IMR-90 (cell line): Measurements from ENCODE around the gene ABCC4. TPM values are rescaled to one million over a fixed set of nuclear protein-coding genes. Genes with fewer than 3 reads are reported as not detected.

Experiments
- ATAC-seq: fragments of 200-7000 bp; cut with Tn5 transposase; 2 replicates; pipeline ENCODE4 v1.9.1; 2020; ENCODE audit warnings: low read depth, mild to moderate bottlenecking, moderate library complexity
- BruUV-seq: library from RNA; stranded (reverse); fragments of 400-500 nt; replicated peaks from 2 replicates; lab custom pipeline; 2021; lab: Mats Ljungman, UMichigan
- CTCF ChIA-PET: fragments of 300-600 bp; formaldehyde crosslinking; extraction: SDS; loops from one replicate; lab custom pipeline; 2021; ENCODE audit warnings: antibody characterized with exemption; lab: Yijun Ruan, JAX
- POLR2A ChIA-PET: fragments of 300-600 bp; sonication (Branson Sonifier 250); formaldehyde crosslinking; loops from one replicate; lab custom pipeline; 2022; ENCODE audit warnings: antibody characterized with exemption; ENCODE audit not compliant: unreplicated experiment; lab: Charles Lee
- DNase-seq: peaks from one replicate; pipeline ENCODE4 v3.0.0; 2013
- H2AFZ ChIP-seq: replicated peaks from 2 replicates; pipeline ENCODE3; 2013; ENCODE audit warnings: low read length, mild to moderate bottlenecking; ENCODE audit not compliant: poor library complexity
- H2AK5ac ChIP-seq: 2 replicates; pipeline ENCODE4 v1.6.1; 2013; ENCODE audit warnings: low read depth, low read length, inconsistent platforms
- H2AK9ac ChIP-seq: replicated peaks from 2 replicates; pipeline ENCODE3; 2013; ENCODE audit warnings: mild to moderate bottlenecking, low read depth, low read length, moderate library complexity; ENCODE audit not compliant: poor library complexity
- H2BK120ac ChIP-seq: 2 replicates; pipeline ENCODE4 v1.6.1; 2013; ENCODE audit warnings: low read depth, low read length, inconsistent platforms
- H2BK15ac ChIP-seq: 3 replicates; pipeline ENCODE4 v1.6.1; 2013; ENCODE audit warnings: low read depth, low read length, inconsistent platforms
- H2BK20ac ChIP-seq: 2 replicates; pipeline ENCODE4 v1.6.1; 2013; ENCODE audit warnings: low read depth, mild to moderate bottlenecking, inconsistent platforms, low read length, moderate library complexity
- H2BK5ac ChIP-seq: 2 replicates; pipeline ENCODE4 v1.6.1; 2013; ENCODE audit warnings: mild to moderate bottlenecking, low read depth, low read length, inconsistent platforms; ENCODE audit not compliant: poor library complexity, severe bottlenecking
- H3K14ac ChIP-seq: replicated peaks from 2 replicates; pipeline ENCODE4 v1.6.1; 2013; ENCODE audit warnings: low read depth, low read length, inconsistent platforms
- H3K18ac ChIP-seq: 2 replicates; pipeline ENCODE4 v1.6.1; 2013; ENCODE audit warnings: low read depth, low read length, control low read depth
- H3K23ac ChIP-seq: 2 replicates; pipeline ENCODE4 v1.6.1; 2013; ENCODE audit warnings: low read depth, low read length, inconsistent platforms
- H3K27ac ChIP-seq: 2 replicates; pipeline ENCODE4 v1.5.1; 2013; ENCODE audit warnings: mild to moderate bottlenecking, control low read depth, low read length; ENCODE audit not compliant: insufficient read depth
- H3K27me3 ChIP-seq: 2 replicates; pipeline ENCODE4 v1.6.1; 2013; ENCODE audit warnings: low read length; ENCODE audit not compliant: control insufficient read depth, insufficient read depth
- H3K36me3 ChIP-seq: 2 replicates; pipeline ENCODE4 v1.6.1; 2013; ENCODE audit warnings: low read length, mixed read lengths; ENCODE audit not compliant: control insufficient read depth, insufficient read depth
- H3K4ac ChIP-seq: 2 replicates; pipeline ENCODE4 v1.6.1; 2013; ENCODE audit warnings: low read depth, low read length, inconsistent platforms
- H3K4me1 ChIP-seq: 2 replicates; pipeline ENCODE4 v1.6.1; 2013; ENCODE audit warnings: low read length, mixed read lengths; ENCODE audit not compliant: control insufficient read depth, insufficient read depth
- H3K4me2 ChIP-seq: 2 replicates; pipeline ENCODE4 v1.6.1; 2013; ENCODE audit warnings: low read depth, mild to moderate bottlenecking, control low read depth, low read length, moderate library complexity
- H3K4me3 ChIP-seq: 2 replicates; pipeline ENCODE4 v1.5.1; 2013; ENCODE audit warnings: low read depth, mild to moderate bottlenecking, control low read depth, low read length, moderate library complexity; ENCODE audit not compliant: insufficient read depth
- H3K56ac ChIP-seq: 2 replicates; pipeline ENCODE4 v1.6.1; 2013; ENCODE audit warnings: low read length, inconsistent platforms; ENCODE audit not compliant: insufficient read depth; ENCODE audit errors: extremely low read depth
- H3K79me1 ChIP-seq, 2 experiments: 2 replicates each; pipeline ENCODE4 v1.6.1; 2013; ENCODE audit warnings: low read length in 2 of 2, inconsistent platforms in 1 of 2, low read depth in 1 of 2
- H3K9ac ChIP-seq: 2 replicates; pipeline ENCODE4 v1.6.1; 2013; ENCODE audit warnings: low read depth, low read length, control low read depth
- H3K9me1 ChIP-seq: 2 replicates; pipeline ENCODE4 v1.6.1; 2013; ENCODE audit warnings: low read length, inconsistent platforms; ENCODE audit not compliant: insufficient read depth
- H3K9me3 ChIP-seq: 2 replicates; pipeline ENCODE4 v1.6.1; 2013; ENCODE audit warnings: low read length; ENCODE audit not compliant: control insufficient read depth, insufficient read depth
- H4K20me1 ChIP-seq: 2 replicates; pipeline ENCODE4 v1.6.1; 2013; ENCODE audit warnings: low read length, inconsistent platforms; ENCODE audit not compliant: insufficient read depth
- H4K5ac ChIP-seq: 2 replicates; pipeline ENCODE4 v1.6.1; 2013; ENCODE audit warnings: mild to moderate bottlenecking, low read depth, low read length, control low read depth
- H4K8ac ChIP-seq, 2 experiments: 2 replicates each; pipeline ENCODE4 v1.6.1; 2013; ENCODE audit warnings: low read depth in 2 of 2, low read length in 2 of 2, control low read depth in 1 of 2, inconsistent platforms in 1 of 2
- H4K91ac ChIP-seq: 2 replicates; pipeline ENCODE4 v1.6.1; 2013; ENCODE audit warnings: low read depth, low read length, inconsistent platforms; ENCODE audit not compliant: insufficient read depth
- BHLHE40 ChIP-seq: fragments of 150-350 bp; IDR thresholded peaks from 2 replicates; pipeline ENCODE4 v1.6.1; 2016; ENCODE audit warnings: mild to moderate bottlenecking, low read depth, low read length
- CHD1 ChIP-seq: IDR thresholded peaks from 2 replicates; pipeline ENCODE4 v1.6.1; 2012; ENCODE audit warnings: low read depth, low read length, improper control_type of control experiment
- CTCF ChIP-seq: conservative IDR thresholded peaks from 2 replicates; pipeline ENCODE4 v1.5.1; 2012; ENCODE audit warnings: mild to moderate bottlenecking, low read depth, low read length, improper control_type of control experiment
- FOS ChIP-seq: fragments of 150-350 bp; IDR thresholded peaks from 2 replicates; pipeline ENCODE4 v1.6.1; 2016; ENCODE audit warnings: low read depth, low read length
- MAFK ChIP-seq: IDR thresholded peaks from 2 replicates; pipeline ENCODE4 v1.6.1; 2012; ENCODE audit warnings: low read depth, low read length, improper control_type of control experiment
- MAZ ChIP-seq: IDR thresholded peaks from 2 replicates; pipeline ENCODE4 v1.6.1; 2012; ENCODE audit warnings: low read depth, mild to moderate bottlenecking, low read length, improper control_type of control experiment, moderate library complexity, borderline replicate concordance
- POLR2A ChIP-seq: IDR thresholded peaks from 2 replicates; pipeline ENCODE4 v1.6.1; 2012; ENCODE audit warnings: mild to moderate bottlenecking, low read depth, low read length
- RCOR1 ChIP-seq: IDR thresholded peaks from 2 replicates; pipeline ENCODE4 v1.6.1; 2012; ENCODE audit warnings: mild to moderate bottlenecking, low read length, improper control_type of control experiment; ENCODE audit not compliant: insufficient replicate concordance
- RFX5 ChIP-seq: IDR thresholded peaks from 2 replicates; pipeline ENCODE4 v1.8.0; 2012; ENCODE audit warnings: low read depth, mild to moderate bottlenecking, low read length, moderate library complexity
- whole genome bisulfite sequencing, 2 experiments: methylation state at CpG; one replicate each; pipeline versions ENCODE4 v1.1.5 to v1.1.7; 2013; ENCODE audit warnings: missing lambda C conversion rate in 2 of 2; ENCODE audit not compliant: insufficient read length in 1 of 2; ENCODE audit errors: extremely low coverage in 2 of 2; 5-methylcytosine and 5-hydroxymethylcytosine counted together
- dilution Hi-C: fragments of 300-500 bp; cut with HindIII; formaldehyde crosslinking; loops from one replicate; pipeline ENCODE4 v1.14.3; 2018; ENCODE audit warnings: low sequenced_read_pairs; ENCODE audit not compliant: unreplicated experiment
- in situ Hi-C: fragments of 300-500 bp; cut with MboI; formaldehyde crosslinking; loops from 3 replicates; pipeline ENCODE4 v1.14.3; 2019; ENCODE audit warnings: low sequenced_read_pairs, inconsistent platforms, mixed read lengths
- intact Hi-C: fragments of 100-400 bp; cut with micrococcal nuclease; formaldehyde crosslinking; loops from 2 replicates; pipeline ENCODE4 v1.10.0; 2022
- polyA plus RNA-seq, 3 experiments: library from polyadenylated mRNA; depleted of rRNA; stranded (reverse); fragments of >200 nt; gene quantifications; 2 replicates each; pipeline ENCODE4 v1.2.3, GENCODE V29; 2012; ENCODE audit warnings: low replicate concordance in 1 of 3
- total RNA-seq: library from RNA; depleted of rRNA; stranded (reverse); fragments of >200 nt; gene quantifications from 2 replicates; pipeline ENCODE4 v1.2.3, GENCODE V29; 2012
- TF ChIP-seq, protein P1 (sequence below): fragments of 150-350 bp; IDR thresholded peaks from 2 replicates; pipeline ENCODE4 v1.6.1; 2016; ENCODE audit warnings: low read depth, mild to moderate bottlenecking, low read length, moderate library complexity, borderline replicate concordance

ABCC4 gene
- total and polyA plus RNA-seq, 2 of the 4 experiments (the other 2 are of a cell fraction), result 16.6 to 41.4 TPM

DNA sequence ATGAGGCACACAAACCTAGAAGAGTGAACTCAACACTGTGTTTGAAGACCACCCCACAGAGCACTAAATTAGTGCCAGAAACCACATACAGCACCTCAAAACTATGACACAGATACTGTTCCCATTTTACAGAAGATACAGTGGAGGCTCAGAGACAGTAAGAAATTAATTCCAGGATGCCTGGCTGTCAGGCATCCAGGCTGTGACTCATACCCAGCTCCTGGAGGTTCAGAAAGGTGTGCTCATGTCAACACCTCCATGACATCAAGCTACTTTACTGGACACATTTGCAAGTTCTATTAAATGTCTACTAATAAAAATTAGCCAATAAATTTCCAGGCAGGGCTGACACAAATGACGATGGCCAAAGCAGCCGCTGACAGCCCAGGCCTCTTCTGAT, 176.3 kb downstream of the ABCC4 start:
- Histone ChIP-seq H3K27ac (no peak overlapping the region), H3K4me1 (peaks cover 4% of the 10 kb centered on the region; the same call in 1 of the 2 replicates), H3K18ac (no peak overlapping the region), H3K14ac (no peak overlapping the region), H3K27me3 (no peaks in the 10 kb centered on the region), H3K56ac (no peak overlapping the region), H3K23ac (no peak overlapping the region), H2BK120ac (no peak overlapping the region), H3K79me1 (peaks cover 0 to 40% of the 10 kb centered on the region in 2 experiments; a peak in 2 of 4 replicates), H2AK5ac (no peak overlapping the region), H3K9ac (no peak overlapping the region), H2BK5ac (no peak overlapping the region), H4K5ac (no peak overlapping the region), H3K36me3 (peaks cover 40% of the 10 kb centered on the region), H4K8ac (no peak overlapping the region), H2BK20ac (no peak overlapping the region), H2AFZ (no peak overlapping the region), H3K4me2 (no peak overlapping the region), H3K4me3 (no peak overlapping the region), H3K4ac (no peak overlapping the region), H2AK9ac (no peak overlapping the region), H3K9me1 (peaks cover 15% of the 10 kb centered on the region; the same call in 1 of the 2 replicates), H4K91ac (no peak overlapping the region), H2BK15ac (no peak overlapping the region), H4K20me1 (no peaks in the 10 kb centered on the region), H3K9me3 (no peaks in the 10 kb centered on the region)
- ATAC-seq, result no peak
- CTCF ChIA-PET, result no interaction called here
- in situ Hi-C loops, result no loop called here
- WGBS, 2 experiments, result no CpG with 5 or more reads among the region's 2 CpGs
- dilution Hi-C loops, result no loop called here
- intact Hi-C loops, result no loop called here
- TF ChIP-seq MAFK, result no peak
- no peak for TF ChIP-seq RFX5
- TF ChIP-seq MAZ, result no peak
- TF ChIP-seq FOS, result no peak
- TF ChIP-seq, protein P1, sequence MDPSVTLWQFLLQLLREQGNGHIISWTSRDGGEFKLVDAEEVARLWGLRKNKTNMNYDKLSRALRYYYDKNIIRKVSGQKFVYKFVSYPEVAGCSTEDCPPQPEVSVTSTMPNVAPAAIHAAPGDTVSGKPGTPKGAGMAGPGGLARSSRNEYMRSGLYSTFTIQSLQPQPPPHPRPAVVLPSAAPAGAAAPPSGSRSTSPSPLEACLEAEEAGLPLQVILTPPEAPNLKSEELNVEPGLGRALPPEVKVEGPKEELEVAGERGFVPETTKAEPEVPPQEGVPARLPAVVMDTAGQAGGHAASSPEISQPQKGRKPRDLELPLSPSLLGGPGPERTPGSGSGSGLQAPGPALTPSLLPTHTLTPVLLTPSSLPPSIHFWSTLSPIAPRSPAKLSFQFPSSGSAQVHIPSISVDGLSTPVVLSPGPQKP, result no peak
- no peak for TF ChIP-seq CTCF
- no peak for TF ChIP-seq BHLHE40
- TF ChIP-seq RCOR1, result no peak
- TF ChIP-seq POLR2A, result no peak
- no peak for TF ChIP-seq CHD1
- BruUV-seq, result no TSS peak
- POLR2A ChIA-PET, result no interaction called here
- no peak for DNase-seq
